PC-3 (cell line): ENCODE data around the gene BPGM. TPM values are rescaled to one million over a fixed set of nuclear protein-coding genes. Genes with fewer than 3 reads are reported as not detected.

Experiments
- ATAC-seq: fragments of 200-7000 bp; cut with Tn5 transposase; 2 replicates; pipeline ENCODE4 v1.9.1; 2020; ENCODE audit warnings: mild to moderate bottlenecking, moderate library complexity
- BruUV-seq: library from RNA; stranded (reverse); fragments of 400-500 nt; replicated peaks from 2 replicates; lab custom pipeline; 2021; lab: Mats Ljungman, UMichigan
- CTCF ChIA-PET: fragments of 300-600 bp; sonication (Branson Sonifier 250); formaldehyde crosslinking; loops from one replicate; lab custom pipeline; 2022; ENCODE audit warnings: antibody characterized with exemption; lab: Charles Lee
- POLR2A ChIA-PET: fragments of 300-600 bp; sonication (Branson Sonifier 250); formaldehyde crosslinking; loops from one replicate; lab custom pipeline; 2022; ENCODE audit warnings: antibody characterized with exemption; ENCODE audit not compliant: unreplicated experiment; lab: Charles Lee
- DNase-seq: peaks from one replicate; pipeline ENCODE4 v3.0.0-alpha.2; 2015
- H2AFZ ChIP-seq: fragments of 300-600 bp; sonication (generic); 2 replicates; pipeline ENCODE4 v1.6.0; 2016; ENCODE audit warnings: antibody characterized with exemption, low read length
- H3F3A ChIP-seq: fragments of 300-600 bp; sonication (generic); one replicate; pipeline ENCODE4 v1.6.0; 2017; ENCODE audit warnings: antibody characterized with exemption, low read length, control low read depth, mild to moderate bottlenecking; ENCODE audit not compliant: unreplicated experiment
- H3K27ac ChIP-seq: fragments of 300-600 bp; sonication (generic); 2 replicates; pipeline ENCODE4 v1.5.1; 2016; ENCODE audit warnings: mild to moderate bottlenecking, low read length
- H3K27me3 ChIP-seq: fragments of 300-600 bp; sonication (generic); 2 replicates; pipeline ENCODE4 v1.6.1; 2016; ENCODE audit warnings: low read length, mixed read lengths
- H3K36me3 ChIP-seq: fragments of 300-600 bp; sonication (generic); 2 replicates; pipeline ENCODE4 v1.6.1; 2016; ENCODE audit warnings: low read depth, mixed run types, low read length, mixed read lengths
- H3K4me1 ChIP-seq: fragments of 300-600 bp; sonication (generic); 2 replicates; pipeline ENCODE4 v1.5.1; 2016; ENCODE audit warnings: low read length; ENCODE audit not compliant: insufficient read depth
- H3K4me2 ChIP-seq: fragments of 300-600 bp; sonication (generic); 2 replicates; pipeline ENCODE4 v1.6.0; 2016; ENCODE audit warnings: low read length
- H3K4me3 ChIP-seq: fragments of 300-600 bp; sonication (generic); 2 replicates; pipeline ENCODE4 v1.5.1; 2016; ENCODE audit warnings: mild to moderate bottlenecking, low read length, mixed read lengths
- H3K79me2 ChIP-seq: fragments of 300-600 bp; sonication (generic); 2 replicates; pipeline ENCODE4 v1.6.1; 2017; ENCODE audit warnings: low read length, mixed read lengths
- H3K9ac ChIP-seq: fragments of 300-600 bp; sonication (generic); 2 replicates; pipeline ENCODE4 v1.6.0; 2016; ENCODE audit warnings: mild to moderate bottlenecking, low read length
- H3K9me2 ChIP-seq: fragments of 300-600 bp; sonication (generic); replicated peaks from 2 replicates; pipeline ENCODE4 v1.6.1; 2016; ENCODE audit warnings: mixed run types, low read length, mixed read lengths
- H3K9me3 ChIP-seq: fragments of 300-600 bp; sonication (generic); 2 replicates; pipeline ENCODE4 v1.6.1; 2016; ENCODE audit warnings: low read length, mixed read lengths
- H4K20me1 ChIP-seq: fragments of 300-600 bp; sonication (generic); 2 replicates; pipeline ENCODE4 v1.6.1; 2016; ENCODE audit warnings: low read length, mixed read lengths
- CTCF ChIP-seq: fragments of 300-600 bp; sonication (generic); conservative IDR thresholded peaks from 2 replicates; pipeline ENCODE4 v1.5.1; 2017; ENCODE audit warnings: antibody characterized with exemption, low read depth, mild to moderate bottlenecking, low read length
- EZH2 ChIP-seq: fragments of 300-600 bp; sonication (generic); IDR thresholded peaks from one replicate; pipeline ENCODE4 v1.6.1; 2017; ENCODE audit warnings: antibody characterized with exemption, mild to moderate bottlenecking, low read length; ENCODE audit not compliant: unreplicated experiment
- EZH2phosphoT487 ChIP-seq: fragments of 300-600 bp; sonication (generic); IDR thresholded peaks from 2 replicates; pipeline ENCODE4 v1.6.1; 2018; ENCODE audit warnings: mild to moderate bottlenecking, antibody characterized with exemption, low read length, borderline replicate concordance
- intact Hi-C: fragments of 100-400 bp; cut with micrococcal nuclease; formaldehyde crosslinking; loops from 2 replicates; pipeline ENCODE4 v1.9.0; 2023
- total RNA-seq: library from RNA; depleted of rRNA; stranded (reverse); fragments of >200 nt; gene quantifications from 2 replicates; pipeline ENCODE4 v1.2.3, GENCODE V29; 2014

Gene BPGM
- total RNA-seq, 1 experiment from 2014 or later, result 14.6 TPM

DNA sequence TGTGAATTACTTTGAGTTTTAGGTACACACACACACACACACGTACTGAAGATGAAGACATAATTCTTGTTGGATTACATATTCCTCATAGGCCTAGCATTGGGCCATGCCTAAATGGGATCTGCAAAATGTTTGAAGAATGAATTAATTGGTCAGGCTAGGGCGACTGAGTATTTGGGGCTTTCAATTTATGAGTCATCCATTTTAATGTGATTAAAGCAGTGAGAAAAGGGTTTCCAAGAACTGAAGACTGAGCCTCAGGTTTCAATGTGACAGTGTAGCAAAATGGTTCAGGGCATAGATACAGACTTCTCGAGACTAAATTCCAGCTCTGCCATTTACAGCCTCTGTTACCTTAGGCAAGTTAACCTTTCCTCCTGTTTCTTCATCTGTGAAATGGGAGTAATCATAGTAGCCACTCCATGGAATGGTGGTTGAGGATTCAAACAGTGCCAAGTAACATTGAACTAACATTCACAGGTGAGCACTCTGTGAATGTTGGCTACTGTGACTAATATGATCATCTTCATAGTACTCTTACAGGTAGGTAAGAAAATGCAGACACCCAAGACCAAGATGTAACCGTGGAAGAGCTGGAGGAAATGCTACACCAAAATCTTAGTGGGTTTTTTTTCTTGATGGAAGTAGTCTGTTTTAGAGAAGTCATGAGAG lies 7.6 kb downstream of the BPGM start:
- H3K4me2 ChIP-seq, result no peak overlapping the region
- TF ChIP-seq EZH2 (no peak), CTCF (no peak), EZH2phosphoT487 (no peak)
- H3K4me1 ChIP-seq, result no peaks in the 10 kb centered on the region
- H3K27ac ChIP-seq, result no peak overlapping the region
- no peaks in the 10 kb centered on the region for H3K27me3 ChIP-seq
- H2AFZ ChIP-seq, result no peak overlapping the region
- H3K9me3 ChIP-seq, result no peaks in the 10 kb centered on the region
- H3K36me3 ChIP-seq, result no peaks in the 10 kb centered on the region
- no peaks in the 10 kb centered on the region for H4K20me1 ChIP-seq
- DNase-seq (no peak), ATAC-seq (no peak)
- no peak overlapping the region for H3K9ac ChIP-seq
- H3F3A ChIP-seq, result no peaks in the 10 kb centered on the region
- H3K9me2 ChIP-seq, result no peaks in the 10 kb centered on the region
- BruUV-seq, result no TSS peak
- no peak overlapping the region for H3K4me3 ChIP-seq
- ChIA-PET CTCF (no interaction called here), POLR2A (no interaction called here)
- intact Hi-C loops, result no loop called here
- H3K79me2 ChIP-seq, result peaks cover 10% of the 10 kb centered on the region

DNA sequence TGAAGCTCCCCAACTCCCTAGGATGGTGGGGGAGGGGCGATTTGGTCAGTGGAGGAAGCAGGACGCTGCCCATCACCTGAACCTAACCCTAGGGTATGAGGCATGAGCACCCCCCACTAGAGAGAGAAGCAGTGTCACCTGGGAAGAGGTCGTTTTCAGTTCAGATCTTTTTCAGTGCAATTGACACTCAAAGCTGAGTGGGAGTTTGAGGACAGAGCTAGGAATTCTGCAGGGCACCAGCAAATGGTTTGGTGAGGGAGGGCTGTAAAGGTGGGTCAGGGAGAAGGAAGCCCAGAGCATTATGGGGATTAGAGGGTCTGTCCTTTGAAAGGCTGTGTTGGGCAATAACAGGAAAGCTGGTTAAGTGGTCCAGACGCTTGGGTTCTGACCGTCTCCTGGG lies 10.9 kb downstream of the BPGM start:
- POLR2A ChIA-PET, result no interaction called here

More for the DNA sequence above, 10.9 kb downstream of the BPGM start:
- Histone ChIP-seq H3K9me2 (no peaks in the 10 kb centered on the region), H2AFZ (no peak overlapping the region), H3K4me1 (no peaks in the 10 kb centered on the region), H3K9me3 (no peaks in the 10 kb centered on the region), H3K36me3 (no peaks in the 10 kb centered on the region), H3K27me3 (no peaks in the 10 kb centered on the region), H3K9ac (no peak overlapping the region), H3F3A (no peaks in the 10 kb centered on the region), H3K4me2 (no peak overlapping the region), H3K4me3 (no peak overlapping the region), H3K27ac (no peak overlapping the region), H4K20me1 (no peaks in the 10 kb centered on the region), H3K79me2 (peaks cover 5% of the 10 kb centered on the region; the same call in 1 of the 2 replicates)
- intact Hi-C loops, result no loop called here
- CTCF ChIA-PET, result no interaction called here
- no TSS peak for BruUV-seq
- DNase-seq, result no peak
- TF ChIP-seq CTCF (no peak), EZH2 (no peak), EZH2phosphoT487 (no peak)
- no peak for ATAC-seq
